RWPE1 (cell line): ENCODE data around the gene NUP62.
"Not testable (repeated sequence)": the region's sequence is repeated elsewhere in the genome, so short reads cannot be mapped to it uniquely, and the experiment has no call there.

Experiments used
- CTCF ChIA-PET: fragments of 350-600 bp; sonication (Branson Sonifier 250); formaldehyde crosslinking; extraction: SDS; loops from one replicate; lab custom pipeline; 2021; lab: Yijun Ruan, JAX
- POLR2A ChIA-PET: fragments of 400-600 bp; formaldehyde crosslinking; extraction: SDS; loops from one replicate; lab custom pipeline; 2020; ENCODE audit warnings: antibody characterized with exemption; ENCODE audit not compliant: low non-redundant PET; lab: Yijun Ruan, JAX
- DNase-seq: peaks from one replicate; pipeline ENCODE4 v3.0.0; 2012; ENCODE audit warnings: low spot score
- H3K27ac ChIP-seq: fragments of 450-650 bp; 2 replicates; pipeline ENCODE4 v1.5.1; 2017
- TF ChIP-seq, protein P1 (sequence below): fragments of 450-650 bp; conservative IDR thresholded peaks from 2 replicates; pipeline ENCODE4 v1.5.1; 2017; ENCODE audit warnings: low read depth, mild to moderate bottlenecking

The NUP62 gene

GRCh38 chr19:49927526-49928264 is 1.6 kb downstream of the NUP62 start:
- CTCF ChIA-PET: interaction anchor here (0.7 kb wide), 1 partner anchor 56 kb away, joined by 3 read pairs; no protein-coding TSS in a partner anchor
- POLR2A ChIA-PET: no interaction called here
- H3K27ac ChIP-seq: peak overlapping the region; percentile 93
- TF ChIP-seq, protein P1, sequence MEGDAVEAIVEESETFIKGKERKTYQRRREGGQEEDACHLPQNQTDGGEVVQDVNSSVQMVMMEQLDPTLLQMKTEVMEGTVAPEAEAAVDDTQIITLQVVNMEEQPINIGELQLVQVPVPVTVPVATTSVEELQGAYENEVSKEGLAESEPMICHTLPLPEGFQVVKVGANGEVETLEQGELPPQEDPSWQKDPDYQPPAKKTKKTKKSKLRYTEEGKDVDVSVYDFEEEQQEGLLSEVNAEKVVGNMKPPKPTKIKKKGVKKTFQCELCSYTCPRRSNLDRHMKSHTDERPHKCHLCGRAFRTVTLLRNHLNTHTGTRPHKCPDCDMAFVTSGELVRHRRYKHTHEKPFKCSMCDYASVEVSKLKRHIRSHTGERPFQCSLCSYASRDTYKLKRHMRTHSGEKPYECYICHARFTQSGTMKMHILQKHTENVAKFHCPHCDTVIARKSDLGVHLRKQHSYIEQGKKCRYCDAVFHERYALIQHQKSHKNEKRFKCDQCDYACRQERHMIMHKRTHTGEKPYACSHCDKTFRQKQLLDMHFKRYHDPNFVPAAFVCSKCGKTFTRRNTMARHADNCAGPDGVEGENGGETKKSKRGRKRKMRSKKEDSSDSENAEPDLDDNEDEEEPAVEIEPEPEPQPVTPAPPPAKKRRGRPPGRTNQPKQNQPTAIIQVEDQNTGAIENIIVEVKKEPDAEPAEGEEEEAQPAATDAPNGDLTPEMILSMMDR: no peak
- no peak for DNase-seq

DNA sequence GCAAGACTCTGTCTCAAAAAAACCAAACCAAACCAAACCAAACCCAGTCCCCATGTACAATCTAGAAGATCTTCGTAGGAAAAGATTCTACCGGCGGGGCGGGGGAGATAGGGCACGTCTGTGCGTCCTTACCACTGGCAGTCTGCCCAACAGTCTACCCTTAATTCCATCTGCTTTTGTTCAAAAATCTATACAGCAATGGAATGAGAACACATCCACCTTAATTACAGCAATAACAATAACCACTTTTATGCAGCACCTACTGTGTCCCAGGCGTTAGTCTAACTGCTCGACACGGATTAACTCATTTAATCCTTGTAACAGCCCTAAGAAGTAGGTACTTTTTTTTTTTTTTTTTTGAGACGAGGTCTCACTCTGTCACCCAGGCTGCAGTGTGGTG is 2.8 kb downstream of the NUP62 start:
- no peak for DNase-seq
- POLR2A ChIA-PET: interaction anchor here (0.6 kb wide), 1 partner anchor 909 kb away, joined by 6 read pairs; no protein-coding TSS in a partner anchor
- TF ChIP-seq, protein P1: no peak
- CTCF ChIA-PET: no interaction called here
- H3K27ac ChIP-seq: peak overlapping the region; percentile 15; the same call in 1 of the 2 replicates

DNA sequence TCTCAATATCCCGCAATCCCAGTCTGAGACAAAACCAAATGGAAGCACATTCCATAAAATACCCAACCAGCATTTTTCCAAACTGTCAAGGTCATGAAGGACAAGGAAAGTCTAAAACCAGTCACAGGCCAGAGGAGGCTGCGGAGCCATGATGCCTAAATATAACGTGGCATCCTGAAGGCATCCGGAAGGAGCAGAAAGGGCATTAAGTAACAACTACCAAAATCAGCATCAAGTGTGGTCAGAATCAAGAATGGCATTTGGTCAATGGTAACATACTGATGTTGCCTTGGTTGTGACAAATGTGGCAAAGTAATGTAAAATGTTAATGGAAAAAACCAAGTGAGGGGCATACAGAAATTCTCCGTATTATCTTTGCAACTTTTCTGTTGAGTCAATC is 3.8 kb downstream of the NUP62 start:
- no peak for DNase-seq
- no peak overlapping the region for H3K27ac ChIP-seq
- POLR2A ChIA-PET: interaction anchor here (0.7 kb wide), 1 partner anchor 48 kb away, joined by 5 read pairs; the partner anchor contains the start of genes AKT1S1 and TBC1D17
- TF ChIP-seq, protein P1: no peak
- CTCF ChIA-PET: no interaction called here

- DNase-seq, CTCF ChIA-PET, POLR2A ChIA-PET: not testable (repeated sequence)
- peak overlapping the region; percentile 62 for H3K27ac ChIP-seq
Observed at GRCh38 chr19:49924881-49925210, 4.5 kb downstream of the NUP62 start.

DNA sequence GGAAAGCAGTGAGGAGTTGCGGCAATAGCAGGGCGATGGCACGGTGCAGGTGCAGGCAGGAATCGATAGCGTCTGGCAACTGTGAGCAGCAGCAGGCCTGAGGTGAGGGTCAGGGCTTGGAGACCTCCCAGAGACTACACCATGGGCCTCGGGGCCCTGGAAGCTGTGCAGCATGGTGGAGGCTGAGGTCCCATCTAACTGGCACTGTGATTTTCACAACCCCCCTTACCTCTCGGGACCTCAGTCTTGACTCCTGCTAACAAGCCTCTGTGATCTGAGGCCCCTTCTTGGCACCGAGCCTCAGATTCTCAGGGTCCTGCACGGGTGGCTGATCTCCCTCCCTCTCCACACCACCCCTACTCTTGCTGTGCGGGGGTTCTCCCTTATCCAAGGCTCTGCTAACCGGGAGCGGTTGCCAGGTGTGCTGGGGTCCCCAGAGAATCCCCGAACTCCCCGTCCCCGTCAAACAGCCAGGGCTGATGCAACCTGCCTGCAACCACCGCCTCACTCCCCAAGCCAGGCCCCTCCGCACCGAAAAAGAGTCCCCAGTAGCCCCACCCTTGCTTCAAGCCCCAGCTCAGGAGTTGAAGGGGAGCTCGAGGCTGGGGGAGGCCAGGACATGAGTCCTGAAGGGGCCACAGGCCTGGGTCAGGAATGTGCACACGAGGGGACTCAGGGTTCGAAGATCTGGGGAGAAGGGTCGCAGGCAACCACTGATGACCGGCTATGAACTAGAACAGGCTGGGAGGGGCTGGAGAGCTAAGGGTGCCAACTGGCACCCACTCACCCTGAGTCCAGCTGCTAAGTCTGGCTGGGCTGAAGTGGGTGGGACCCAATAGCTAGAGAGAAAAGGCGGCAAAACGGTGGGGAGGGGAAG is 5.1 kb downstream of the NUP62 start:
- POLR2A ChIA-PET: no interaction called here
- CTCF ChIA-PET: interaction anchor here (0.6 kb wide), 1 partner anchor 11 kb away, joined by 5 read pairs; no protein-coding TSS in a partner anchor
- peak overlapping the region; percentile 62 for H3K27ac ChIP-seq

DNA sequence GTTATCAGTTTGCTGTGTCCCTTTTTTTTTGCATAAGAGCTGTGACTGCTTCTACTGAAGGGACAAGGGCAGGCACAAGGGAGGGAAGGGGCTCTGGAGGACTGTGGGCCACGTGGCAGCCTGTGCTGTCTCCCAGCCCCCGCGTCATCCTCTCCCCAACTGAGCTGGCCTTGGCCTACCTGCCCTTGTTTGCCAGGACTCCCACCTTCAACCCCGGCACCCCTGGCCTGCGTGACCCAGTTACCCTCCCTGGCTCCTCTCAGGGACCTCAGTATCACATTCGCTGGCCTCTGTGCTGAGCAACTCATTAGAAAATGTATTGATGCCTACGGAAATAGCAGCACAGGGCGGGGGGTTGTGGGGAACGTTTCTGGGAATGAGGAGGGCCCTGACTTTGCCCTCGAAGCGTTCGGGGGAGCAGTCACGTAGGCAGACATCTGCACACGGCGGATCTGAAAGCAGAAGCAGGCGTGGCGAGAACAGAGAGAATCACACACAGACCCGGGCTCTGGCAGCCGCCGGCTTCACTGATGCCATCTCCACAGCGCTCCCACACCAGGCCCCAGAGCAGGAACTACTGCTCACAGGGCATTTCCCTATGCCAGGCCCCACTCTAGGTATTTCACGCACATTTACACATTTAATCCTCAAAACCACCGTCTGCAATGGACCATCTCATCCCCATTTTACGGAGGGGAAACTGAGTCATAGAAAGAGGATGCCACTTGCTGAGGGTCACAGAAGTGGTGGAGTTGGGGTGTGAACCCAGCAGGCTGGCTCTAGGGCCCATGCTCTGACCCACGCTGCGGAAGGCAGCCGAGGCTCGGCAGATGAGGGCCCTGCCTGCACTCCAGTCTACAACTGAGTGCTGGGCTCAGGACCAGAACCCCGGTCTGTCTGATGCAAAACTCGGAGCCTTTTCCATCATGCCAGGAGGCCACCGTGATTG is 6.0 kb downstream of the NUP62 start:
- H3K27ac ChIP-seq: peak overlapping the region; percentile 62
- TF ChIP-seq, protein P1: no peak
- CTCF ChIA-PET: interaction anchor here (0.6 kb wide), 3 partner anchors 12 to 92 kb away, joined by 3 to 7 read pairs (median 5); no protein-coding TSS in a partner anchor
- no peak for DNase-seq
- POLR2A ChIA-PET: no interaction called here

More for the DNA sequence above, 5.1 kb downstream of the NUP62 start:
- TF ChIP-seq, protein P1: no peak
- DNase-seq: no peak
